Nephron (organoid): Measurements from ENCODE around the gene PHF14.

Experiments used
- H3K27ac Mint-ChIP-seq, 3 experiments: 2 replicates each; pipeline ENCODE4 v1.8.0; 2020; ENCODE audit warnings: mixed read lengths in 3 of 3, mild to moderate bottlenecking in 2 of 3, moderate library complexity in 1 of 3
- H3K27me3 Mint-ChIP-seq: 2 replicates; pipeline ENCODE4 v1.8.0; 2021; ENCODE audit warnings: low read depth, mild to moderate bottlenecking, moderate library complexity, mixed read lengths
- H3K36me3 Mint-ChIP-seq: 2 replicates; pipeline ENCODE4 v1.8.0; 2020; ENCODE audit warnings: low read depth, mixed read lengths
- H3K4me1 Mint-ChIP-seq: 2 replicates; pipeline ENCODE4 v1.8.0; 2020; ENCODE audit warnings: mixed read lengths
- H3K4me3 Mint-ChIP-seq, 3 experiments: 2 replicates each; pipeline ENCODE4 v1.8.0; 2020; ENCODE audit warnings: mild to moderate bottlenecking in 3 of 3, mixed read lengths in 3 of 3, moderate library complexity in 2 of 3
- H3K9me3 Mint-ChIP-seq: 2 replicates; pipeline ENCODE4 v1.8.0; 2020; ENCODE audit warnings: mixed read lengths
- CTCF ChIP-seq, 3 experiments: fragments of 200-600 bp; sonication (generic); IDR thresholded peaks; one replicate each; pipeline ENCODE4 v1.5.0; 2021; ENCODE audit warnings: antibody characterized with exemption in 3 of 3; ENCODE audit not compliant: unreplicated experiment in 3 of 3

The PHF14 gene

GRCh38 chr7:11188529-11189310, 215.0 kb downstream of the PHF14 start:
- H3K9me3 Mint-ChIP-seq = peaks cover 17% of the 10 kb centered on the region
- H3K4me1 Mint-ChIP-seq = peaks cover 21% of the 10 kb centered on the region
- no peaks in the 10 kb centered on the region for H3K36me3 Mint-ChIP-seq
- no peaks in the 10 kb centered on the region for H3K27me3 Mint-ChIP-seq
- no peak overlapping the region for H3K27ac Mint-ChIP-seq
- no peak overlapping the region for H3K4me3 Mint-ChIP-seq
- TF ChIP-seq CTCF (IDR thresholded peaks at IDR 0.05; ENCODE audit: unreplicated experiment in 3 of 3) = no peak

- Mint-ChIP-seq H3K27me3 (no peaks in the 10 kb centered on the region), H3K27ac (peak overlapping the region in 1 of 3 experiments; percentile 22), H3K36me3 (no peaks in the 10 kb centered on the region), H3K4me1 (peaks cover 35% of the 10 kb centered on the region), H3K4me3 (no peak overlapping the region), H3K9me3 (peaks cover 6% of the 10 kb centered on the region)
- no peak for TF ChIP-seq CTCF (IDR thresholded peaks at IDR 0.05; ENCODE audit: unreplicated experiment in 3 of 3)
These were observed 217.4 kb downstream of the PHF14 start for GRCh38 chr7:11191081-11191480.

GRCh38 chr7:11191574-11192220, 218.0 kb downstream of the PHF14 start:
- no peak overlapping the region for H3K4me3 Mint-ChIP-seq
- peaks cover under 1% of the 10 kb centered on the region for H3K9me3 Mint-ChIP-seq
- H3K36me3 Mint-ChIP-seq = no peaks in the 10 kb centered on the region
- no peaks in the 10 kb centered on the region for H3K27me3 Mint-ChIP-seq
- H3K4me1 Mint-ChIP-seq = peaks cover 35% of the 10 kb centered on the region
- H3K27ac Mint-ChIP-seq = peak overlapping the region in 1 of 3 experiments; percentile 22
- no peak for TF ChIP-seq CTCF (IDR thresholded peaks at IDR 0.05; ENCODE audit: unreplicated experiment in 3 of 3)

- peaks cover 35% of the 10 kb centered on the region for H3K4me1 Mint-ChIP-seq
- no peaks in the 10 kb centered on the region for H3K9me3 Mint-ChIP-seq
- peak overlapping the region; percentile 64 to 84 (median 73) for H3K4me3 Mint-ChIP-seq
- H3K27me3 Mint-ChIP-seq = no peaks in the 10 kb centered on the region
- peak overlapping the region; percentile 53 to 67 (median 62) for H3K27ac Mint-ChIP-seq
- TF ChIP-seq CTCF (IDR thresholded peaks at IDR 0.05; ENCODE audit: unreplicated experiment in 3 of 3) = no peak
- no peaks in the 10 kb centered on the region for H3K36me3 Mint-ChIP-seq
These were observed 218.8 kb downstream of the PHF14 start for GRCh38 chr7:11192506-11192905.

- H3K4me3 Mint-ChIP-seq = peak overlapping the region; percentile 64 to 84 (median 73)
- no peaks in the 10 kb centered on the region for H3K27me3 Mint-ChIP-seq
- no peak for TF ChIP-seq CTCF (IDR thresholded peaks at IDR 0.05; ENCODE audit: unreplicated experiment in 3 of 3)
- peaks cover 35% of the 10 kb centered on the region for H3K4me1 Mint-ChIP-seq
- no peaks in the 10 kb centered on the region for H3K36me3 Mint-ChIP-seq
- H3K9me3 Mint-ChIP-seq = no peaks in the 10 kb centered on the region
- H3K27ac Mint-ChIP-seq = peak overlapping the region; percentile 53 to 67 (median 62)
These were observed 219.6 kb downstream of the PHF14 start for GRCh38 chr7:11193131-11193867.
